OCI-LY1 (cell line): ENCODE results near the gene NLGN3.

Source experiments
- H2AFZ ChIP-seq: fragments of 200-600 bp; sonication (generic), shearing (Covaris generic); 2 replicates; pipeline ENCODE4 v1.6.0; 2014; ENCODE audit warnings: antibody characterized with exemption, mild to moderate bottlenecking, low read length
- H3F3A ChIP-seq: fragments of 200-600 bp; sonication (generic), shearing (Covaris generic); 2 replicates; pipeline ENCODE4 v1.6.0; 2014; ENCODE audit warnings: mild to moderate bottlenecking, antibody characterized with exemption, low read length, moderate library complexity; ENCODE audit not compliant: insufficient read depth
- H3K27ac ChIP-seq: fragments of 200-600 bp; sonication (generic); 2 replicates; pipeline ENCODE4 v1.5.1; 2014; ENCODE audit warnings: low read length, mixed run types, mild to moderate bottlenecking, low read depth; ENCODE audit not compliant: poor library complexity, severe bottlenecking
- H3K27me3 ChIP-seq: fragments of 200-600 bp; sonication (generic); 2 replicates; pipeline ENCODE4 v1.6.0; 2014; ENCODE audit warnings: antibody characterized with exemption, mild to moderate bottlenecking, low read length, moderate library complexity; ENCODE audit not compliant: insufficient read depth
- H3K36me3 ChIP-seq: fragments of 200-600 bp; sonication (generic); 2 replicates; pipeline ENCODE4 v1.6.1; 2014; ENCODE audit warnings: mild to moderate bottlenecking, antibody characterized with exemption, low read length, moderate library complexity, mixed read lengths; ENCODE audit not compliant: insufficient read depth
- H3K4me1 ChIP-seq: fragments of 200-600 bp; sonication (generic); 2 replicates; pipeline ENCODE4 v1.5.1; 2014; ENCODE audit warnings: mild to moderate bottlenecking, low read length, moderate library complexity; ENCODE audit not compliant: insufficient read depth, severe bottlenecking
- H3K4me2 ChIP-seq: fragments of 200-600 bp; sonication (generic), shearing (Covaris generic); 2 replicates; pipeline ENCODE4 v1.6.1; 2014; ENCODE audit warnings: low read length
- H3K4me3 ChIP-seq: fragments of 200-600 bp; sonication (generic); 2 replicates; pipeline ENCODE4 v1.5.1; 2014; ENCODE audit warnings: low read length, low read depth, mild to moderate bottlenecking, mixed read lengths; ENCODE audit not compliant: poor library complexity, severe bottlenecking
- H3K79me2 ChIP-seq: fragments of 200-600 bp; shearing (Covaris generic); 2 replicates; pipeline ENCODE4 v1.6.1; 2016; ENCODE audit warnings: mixed run types, low read length, mixed read lengths; ENCODE audit not compliant: insufficient read depth
- H3K9ac ChIP-seq: fragments of 200-600 bp; sonication (generic), shearing (Covaris generic); 2 replicates; pipeline ENCODE4 v1.6.1; 2014; ENCODE audit warnings: mild to moderate bottlenecking, low read length, mixed read lengths
- H3K9me2 ChIP-seq: fragments of 200-600 bp; sonication (generic), shearing (Covaris generic); 2 replicates; pipeline ENCODE4 v1.6.1; 2014; ENCODE audit warnings: low read depth, mild to moderate bottlenecking, low read length, mixed read lengths
- H3K9me3 ChIP-seq: fragments of 200-600 bp; shearing (Covaris generic); 2 replicates; pipeline ENCODE4 v1.6.1; 2014; ENCODE audit warnings: low read length, mixed read lengths
- H4K20me1 ChIP-seq: fragments of 200-600 bp; sonication (generic), shearing (Covaris generic); 2 replicates; pipeline ENCODE4 v1.6.0; 2016; ENCODE audit warnings: mild to moderate bottlenecking, low read length; ENCODE audit not compliant: insufficient read depth
- EZH2 ChIP-seq: fragments of 200-600 bp; sonication (generic), shearing (Covaris generic); IDR thresholded peaks from 2 replicates; pipeline ENCODE4 v1.8.0; 2017; ENCODE audit warnings: borderline replicate concordance, mixed run types, mild to moderate bottlenecking, antibody characterized with exemption, low read length, moderate library complexity, mixed read lengths
- TF ChIP-seq, protein P1 (sequence below): fragments of 200-600 bp; sonication (generic), shearing (Covaris generic); IDR thresholded peaks from 2 replicates; pipeline ENCODE4 v1.5.1; 2017; ENCODE audit warnings: mild to moderate bottlenecking, antibody characterized with exemption, low read length, moderate library complexity, mixed read lengths

The NLGN3 gene

DNA sequence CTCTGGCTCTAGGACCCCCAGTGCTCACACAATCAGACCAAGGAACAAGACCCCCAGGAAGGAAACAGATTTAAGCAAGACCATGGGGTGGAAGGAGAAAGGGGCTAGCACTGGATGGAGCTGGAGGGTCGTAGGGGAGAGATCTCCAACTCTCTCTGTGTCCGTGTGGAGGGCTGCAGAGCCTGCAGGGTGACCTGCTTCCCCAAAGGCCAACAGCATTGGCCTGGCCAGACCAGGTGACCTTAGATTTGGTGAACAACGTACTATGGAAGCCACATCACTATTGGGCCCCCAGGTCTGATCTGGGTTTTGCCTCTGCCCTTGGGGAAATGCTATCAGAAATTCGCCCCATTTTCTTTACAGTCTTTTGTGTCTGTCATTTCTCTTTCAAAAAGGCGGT, 26.0 kb downstream of the NLGN3 start:
- Histone ChIP-seq H3K9ac (no peak overlapping the region), H3K4me1 (peaks cover 4% of the 10 kb centered on the region), H3K4me3 (no peak overlapping the region), H4K20me1 (no peaks in the 10 kb centered on the region), H3K9me3 (no peaks in the 10 kb centered on the region), H3K4me2 (no peak overlapping the region), H3K79me2 (no peaks in the 10 kb centered on the region), H3K27ac (no peak overlapping the region), H3K9me2 (no peaks in the 10 kb centered on the region), H3K27me3 (no peaks in the 10 kb centered on the region), H3F3A (no peaks in the 10 kb centered on the region), H3K36me3 (no peaks in the 10 kb centered on the region; the same call in 1 of the 2 replicates), H2AFZ (no peak overlapping the region)
- TF ChIP-seq, protein P1, sequence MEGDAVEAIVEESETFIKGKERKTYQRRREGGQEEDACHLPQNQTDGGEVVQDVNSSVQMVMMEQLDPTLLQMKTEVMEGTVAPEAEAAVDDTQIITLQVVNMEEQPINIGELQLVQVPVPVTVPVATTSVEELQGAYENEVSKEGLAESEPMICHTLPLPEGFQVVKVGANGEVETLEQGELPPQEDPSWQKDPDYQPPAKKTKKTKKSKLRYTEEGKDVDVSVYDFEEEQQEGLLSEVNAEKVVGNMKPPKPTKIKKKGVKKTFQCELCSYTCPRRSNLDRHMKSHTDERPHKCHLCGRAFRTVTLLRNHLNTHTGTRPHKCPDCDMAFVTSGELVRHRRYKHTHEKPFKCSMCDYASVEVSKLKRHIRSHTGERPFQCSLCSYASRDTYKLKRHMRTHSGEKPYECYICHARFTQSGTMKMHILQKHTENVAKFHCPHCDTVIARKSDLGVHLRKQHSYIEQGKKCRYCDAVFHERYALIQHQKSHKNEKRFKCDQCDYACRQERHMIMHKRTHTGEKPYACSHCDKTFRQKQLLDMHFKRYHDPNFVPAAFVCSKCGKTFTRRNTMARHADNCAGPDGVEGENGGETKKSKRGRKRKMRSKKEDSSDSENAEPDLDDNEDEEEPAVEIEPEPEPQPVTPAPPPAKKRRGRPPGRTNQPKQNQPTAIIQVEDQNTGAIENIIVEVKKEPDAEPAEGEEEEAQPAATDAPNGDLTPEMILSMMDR: no peak
- no peak for TF ChIP-seq EZH2

DNA sequence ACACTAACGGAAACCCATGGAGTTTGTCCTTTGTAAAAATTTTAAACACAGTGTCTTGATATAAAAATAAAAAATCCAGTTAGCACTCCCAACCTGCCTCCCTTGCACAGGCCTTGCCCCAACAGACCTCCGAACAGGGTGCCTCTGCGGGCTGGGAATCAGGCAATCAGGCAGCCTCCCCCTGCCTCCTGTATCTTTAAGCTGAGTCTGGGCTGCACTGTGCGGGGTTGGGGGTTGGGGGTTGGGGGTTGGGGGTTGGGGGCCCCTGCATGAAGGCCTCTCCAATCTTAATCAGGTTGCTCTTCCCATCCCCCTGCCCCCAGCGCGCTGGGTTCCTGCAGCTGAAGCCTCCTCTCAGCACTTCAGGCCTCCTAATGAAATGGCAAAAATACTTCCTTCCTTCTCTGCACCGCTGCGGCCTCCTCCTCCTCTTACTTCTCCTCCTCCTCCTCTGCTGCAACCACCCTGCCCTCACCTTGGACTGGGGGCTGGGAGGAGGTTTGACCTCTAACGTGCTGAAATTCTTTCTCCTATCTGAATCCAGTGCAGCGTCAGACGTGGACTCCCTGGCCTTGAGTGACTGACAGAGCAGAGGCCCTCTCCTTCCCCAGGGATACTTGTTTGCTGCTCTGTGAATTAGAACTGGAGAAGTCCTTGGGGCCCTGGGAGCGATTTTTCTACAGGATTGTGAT, 26.6 kb downstream of the NLGN3 start:
- no peaks in the 10 kb centered on the region for H3K9me2 ChIP-seq
- H3F3A ChIP-seq: no peaks in the 10 kb centered on the region
- no peak overlapping the region for H3K4me2 ChIP-seq
- TF ChIP-seq, protein P1: no peak
- TF ChIP-seq EZH2: no peak
- H3K79me2 ChIP-seq: no peaks in the 10 kb centered on the region
- peaks cover 4% of the 10 kb centered on the region for H3K4me1 ChIP-seq
- H3K27me3 ChIP-seq: no peaks in the 10 kb centered on the region
- H3K27ac ChIP-seq: no peak overlapping the region
- no peak overlapping the region for H2AFZ ChIP-seq
- no peaks in the 10 kb centered on the region; the same call in 1 of the 2 replicates for H3K36me3 ChIP-seq
- H3K4me3 ChIP-seq: no peak overlapping the region
- no peaks in the 10 kb centered on the region for H4K20me1 ChIP-seq
- no peak overlapping the region for H3K9ac ChIP-seq
- no peaks in the 10 kb centered on the region for H3K9me3 ChIP-seq

DNA sequence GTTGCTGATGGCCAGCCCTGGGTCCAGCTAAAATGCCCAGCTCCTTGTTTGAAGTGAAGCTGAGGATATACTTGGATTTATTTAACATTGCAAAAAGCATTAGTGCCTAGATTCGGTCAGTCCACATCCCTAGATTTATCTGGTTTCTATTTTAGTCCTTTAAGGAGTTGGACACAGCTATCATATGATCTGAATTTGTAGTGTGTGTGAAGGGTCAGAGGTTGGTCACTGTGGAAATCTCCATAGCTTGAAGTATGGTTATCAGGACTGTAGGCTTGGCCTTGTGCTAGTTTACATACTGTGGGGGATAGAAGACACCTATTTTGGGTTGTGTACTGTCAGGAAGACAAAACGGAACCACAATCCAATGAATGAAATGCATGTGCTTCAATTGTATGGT, 28.8 kb downstream of the NLGN3 start:
- H3K27ac ChIP-seq: no peak overlapping the region
- no peaks in the 10 kb centered on the region; the same call in 1 of the 2 replicates for H3K36me3 ChIP-seq
- H4K20me1 ChIP-seq: no peaks in the 10 kb centered on the region
- no peak overlapping the region for H2AFZ ChIP-seq
- H3K9ac ChIP-seq: no peak overlapping the region
- no peak overlapping the region for H3K4me3 ChIP-seq
- no peaks in the 10 kb centered on the region for H3K9me2 ChIP-seq
- no peaks in the 10 kb centered on the region for H3K79me2 ChIP-seq
- no peaks in the 10 kb centered on the region for H3K9me3 ChIP-seq
- H3K4me2 ChIP-seq: no peak overlapping the region
- TF ChIP-seq, protein P1: no peak
- TF ChIP-seq EZH2: no peak
- H3K4me1 ChIP-seq: peaks cover 4% of the 10 kb centered on the region
- no peaks in the 10 kb centered on the region for H3K27me3 ChIP-seq
- H3F3A ChIP-seq: no peaks in the 10 kb centered on the region
